OCI-LY1 (cell line): ENCODE results near the gene KIAA1755.

Experiments used
- H2AFZ ChIP-seq: fragments of 200-600 bp; sonication (generic), shearing (Covaris generic); 2 replicates; pipeline ENCODE4 v1.6.0; 2014; ENCODE audit warnings: antibody characterized with exemption, mild to moderate bottlenecking, low read length
- H3F3A ChIP-seq: fragments of 200-600 bp; sonication (generic), shearing (Covaris generic); 2 replicates; pipeline ENCODE4 v1.6.0; 2014; ENCODE audit warnings: mild to moderate bottlenecking, antibody characterized with exemption, low read length, moderate library complexity; ENCODE audit not compliant: insufficient read depth
- H3K27ac ChIP-seq: fragments of 200-600 bp; sonication (generic); 2 replicates; pipeline ENCODE4 v1.5.1; 2014; ENCODE audit warnings: low read length, mixed run types, mild to moderate bottlenecking, low read depth; ENCODE audit not compliant: poor library complexity, severe bottlenecking
- H3K27me3 ChIP-seq: fragments of 200-600 bp; sonication (generic); 2 replicates; pipeline ENCODE4 v1.6.0; 2014; ENCODE audit warnings: antibody characterized with exemption, mild to moderate bottlenecking, low read length, moderate library complexity; ENCODE audit not compliant: insufficient read depth
- H3K36me3 ChIP-seq: fragments of 200-600 bp; sonication (generic); 2 replicates; pipeline ENCODE4 v1.6.1; 2014; ENCODE audit warnings: mild to moderate bottlenecking, antibody characterized with exemption, low read length, moderate library complexity, mixed read lengths; ENCODE audit not compliant: insufficient read depth
- H3K4me1 ChIP-seq: fragments of 200-600 bp; sonication (generic); 2 replicates; pipeline ENCODE4 v1.5.1; 2014; ENCODE audit warnings: mild to moderate bottlenecking, low read length, moderate library complexity; ENCODE audit not compliant: insufficient read depth, severe bottlenecking
- H3K4me2 ChIP-seq: fragments of 200-600 bp; sonication (generic), shearing (Covaris generic); 2 replicates; pipeline ENCODE4 v1.6.1; 2014; ENCODE audit warnings: low read length
- H3K4me3 ChIP-seq: fragments of 200-600 bp; sonication (generic); 2 replicates; pipeline ENCODE4 v1.5.1; 2014; ENCODE audit warnings: low read length, low read depth, mild to moderate bottlenecking, mixed read lengths; ENCODE audit not compliant: poor library complexity, severe bottlenecking
- H3K79me2 ChIP-seq: fragments of 200-600 bp; shearing (Covaris generic); 2 replicates; pipeline ENCODE4 v1.6.1; 2016; ENCODE audit warnings: mixed run types, low read length, mixed read lengths; ENCODE audit not compliant: insufficient read depth
- H3K9ac ChIP-seq: fragments of 200-600 bp; sonication (generic), shearing (Covaris generic); 2 replicates; pipeline ENCODE4 v1.6.1; 2014; ENCODE audit warnings: mild to moderate bottlenecking, low read length, mixed read lengths
- H3K9me2 ChIP-seq: fragments of 200-600 bp; sonication (generic), shearing (Covaris generic); 2 replicates; pipeline ENCODE4 v1.6.1; 2014; ENCODE audit warnings: low read depth, mild to moderate bottlenecking, low read length, mixed read lengths
- H3K9me3 ChIP-seq: fragments of 200-600 bp; shearing (Covaris generic); 2 replicates; pipeline ENCODE4 v1.6.1; 2014; ENCODE audit warnings: low read length, mixed read lengths
- H4K20me1 ChIP-seq: fragments of 200-600 bp; sonication (generic), shearing (Covaris generic); 2 replicates; pipeline ENCODE4 v1.6.0; 2016; ENCODE audit warnings: mild to moderate bottlenecking, low read length; ENCODE audit not compliant: insufficient read depth
- CTCF ChIP-seq: fragments of 200-600 bp; sonication (generic), shearing (Covaris generic); IDR thresholded peaks from 2 replicates; pipeline ENCODE4 v1.5.1; 2017; ENCODE audit warnings: mild to moderate bottlenecking, antibody characterized with exemption, low read length, moderate library complexity, mixed read lengths
- EZH2 ChIP-seq: fragments of 200-600 bp; sonication (generic), shearing (Covaris generic); IDR thresholded peaks from 2 replicates; pipeline ENCODE4 v1.8.0; 2017; ENCODE audit warnings: borderline replicate concordance, mixed run types, mild to moderate bottlenecking, antibody characterized with exemption, low read length, moderate library complexity, mixed read lengths

The KIAA1755 gene

GRCh38 chr20:38165089-38165965, 95.2 kb downstream of the KIAA1755 start, which contains the start of gene TGM2:
Gene TGM2, minus strand, starts transcription at chr20:38165270. Its CDS starts 72 bp downstream, at chr20:38165198.
- Histone ChIP-seq H3K9me3 (no peaks in the 10 kb centered on the region), H3K4me1 (peaks cover 5% of the 10 kb centered on the region), H3K9me2 (no peaks in the 10 kb centered on the region), H3K4me2 (peak within 1 kb of the TSS; percentile 30; the same call in 1 of the 2 replicates), H3K36me3 (no peaks in the 10 kb centered on the region), H3K27me3 (peaks cover 7% of the 10 kb centered on the region), H3K9ac (no peak within 1 kb of the TSS), H2AFZ (no peak within 1 kb of the TSS), H3K27ac (no peak within 1 kb of the TSS), H3K4me3 (no peak within 1 kb of the TSS), H3K79me2 (no peaks in the 10 kb centered on the region), H4K20me1 (no peaks in the 10 kb centered on the region), H3F3A (no peaks in the 10 kb centered on the region)
- TF ChIP-seq CTCF (peak; percentile 83), EZH2 (no peak)

GRCh38 chr20:38164624-38165088, 95.9 kb downstream of the KIAA1755 start:
- Histone ChIP-seq H3K9ac (no peak overlapping the region), H4K20me1 (no peaks in the 10 kb centered on the region), H3K4me3 (no peak overlapping the region), H2AFZ (no peak overlapping the region), H3K36me3 (no peaks in the 10 kb centered on the region), H3K4me2 (no peak overlapping the region), H3K9me2 (no peaks in the 10 kb centered on the region), H3K27me3 (peaks cover 7% of the 10 kb centered on the region), H3F3A (no peaks in the 10 kb centered on the region), H3K4me1 (peaks cover 5% of the 10 kb centered on the region), H3K9me3 (no peaks in the 10 kb centered on the region), H3K79me2 (no peaks in the 10 kb centered on the region), H3K27ac (no peak overlapping the region)
- TF ChIP-seq EZH2 (no peak), CTCF (no peak)

- H3K4me3 ChIP-seq = no peak overlapping the region
- H3F3A ChIP-seq = no peaks in the 10 kb centered on the region
- H3K9me2 ChIP-seq = no peaks in the 10 kb centered on the region
- H3K9me3 ChIP-seq = no peaks in the 10 kb centered on the region
- H3K36me3 ChIP-seq = no peaks in the 10 kb centered on the region
- TF ChIP-seq EZH2 = no peak
- no peak for TF ChIP-seq CTCF
- no peak overlapping the region for H3K4me2 ChIP-seq
- peaks cover 7% of the 10 kb centered on the region for H3K27me3 ChIP-seq
- no peaks in the 10 kb centered on the region for H3K79me2 ChIP-seq
- no peak overlapping the region for H3K9ac ChIP-seq
- no peak overlapping the region for H3K27ac ChIP-seq
- H2AFZ ChIP-seq = no peak overlapping the region
- H3K4me1 ChIP-seq = peaks cover 5% of the 10 kb centered on the region
- H4K20me1 ChIP-seq = no peaks in the 10 kb centered on the region
These were observed 96.5 kb downstream of the KIAA1755 start for GRCh38 chr20:38164069-38164468.
